Camera-type eye (tissue), 1 donor: ENCODE data around the gene NR0B1. TPM values are rescaled to one million over a fixed set of nuclear protein-coding genes. Genes with fewer than 3 reads are reported as not detected.

ENCODE experiments used
- total RNA-seq: library from RNA; depleted of rRNA; stranded (reverse); fragments of >200 nt; gene quantifications from one replicate; pipeline ENCODE4 v1.2.3, GENCODE V29; 2014

NR0B1 gene, protein sequence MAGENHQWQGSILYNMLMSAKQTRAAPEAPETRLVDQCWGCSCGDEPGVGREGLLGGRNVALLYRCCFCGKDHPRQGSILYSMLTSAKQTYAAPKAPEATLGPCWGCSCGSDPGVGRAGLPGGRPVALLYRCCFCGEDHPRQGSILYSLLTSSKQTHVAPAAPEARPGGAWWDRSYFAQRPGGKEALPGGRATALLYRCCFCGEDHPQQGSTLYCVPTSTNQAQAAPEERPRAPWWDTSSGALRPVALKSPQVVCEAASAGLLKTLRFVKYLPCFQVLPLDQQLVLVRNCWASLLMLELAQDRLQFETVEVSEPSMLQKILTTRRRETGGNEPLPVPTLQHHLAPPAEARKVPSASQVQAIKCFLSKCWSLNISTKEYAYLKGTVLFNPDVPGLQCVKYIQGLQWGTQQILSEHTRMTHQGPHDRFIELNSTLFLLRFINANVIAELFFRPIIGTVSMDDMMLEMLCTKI
- total RNA-seq, result not detected

GRCh38 chrX:30309139-30309571 is at the start of gene NR0B1:
Gene NR0B1, minus strand, starts transcription at chrX:30309390. Its CDS starts 27 bp downstream, at chrX:30309363.

Other genes with a start within 250 kb of the NR0B1 start
- not detected for gene MAGEB2, start 93.8 kb downstream of the NR0B1 start, total RNA-seq
- gene MAGEB3, start 78.7 kb downstream of the NR0B1 start, total RNA-seq, result not detected
- not detected for gene MAGEB4, start 67.4 kb downstream of the NR0B1 start, total RNA-seq
- not detected for gene MAGEB1, start 62.2 kb downstream of the NR0B1 start, total RNA-seq